ENCODE measurements around the gene RPL32.

The RPL32 gene

GRCh38 chr3:12830785-12831156, 10.6 kb downstream of the RPL32 start:
- no peak for DNase-seq

- no peak for DNase-seq
Measured at GRCh38 chr3:12829886-12830784, 11.2 kb downstream of the RPL32 start.

- DNase-seq: no peak
Measured at GRCh38 chr3:12829404-12829803, 12.0 kb downstream of the RPL32 start.

- no peak for DNase-seq
Measured at GRCh38 chr3:12828751-12829150, 12.6 kb downstream of the RPL32 start.

- DNase-seq: no peak
Measured at GRCh38 chr3:12825156-12825555, 16.2 kb downstream of the RPL32 start.

- DNase-seq: no peak
Measured at GRCh38 chr3:12824299-12824698, 17.1 kb downstream of the RPL32 start.

- DNase-seq: no peak
Measured at GRCh38 chr3:12822725-12823373, 18.5 kb downstream of the RPL32 start.

GRCh38 chr3:12818773-12819172, 22.6 kb downstream of the RPL32 start:
- DNase-seq: no peak

GRCh38 chr3:12818273-12818672, 23.1 kb downstream of the RPL32 start:
- DNase-seq: no peak

- DNase-seq: no peak
Measured at GRCh38 chr3:12817343-12817710, 24.0 kb downstream of the RPL32 start.

- DNase-seq: no peak
Measured at GRCh38 chr3:12816521-12817342, 24.6 kb downstream of the RPL32 start.

- no peak for DNase-seq
Measured at GRCh38 chr3:12815719-12816118, 25.6 kb downstream of the RPL32 start.

GRCh38 chr3:12815078-12815477, 26.3 kb downstream of the RPL32 start:
- DNase-seq: no peak

GRCh38 chr3:12813967-12814366, 27.4 kb downstream of the RPL32 start:
- no peak for DNase-seq

- no peak for DNase-seq
Measured at GRCh38 chr3:12812812-12813211, 28.6 kb downstream of the RPL32 start.

- no peak for DNase-seq
Measured at GRCh38 chr3:12810961-12811360, 30.4 kb downstream of the RPL32 start.

GRCh38 chr3:12810013-12810780, 31.2 kb downstream of the RPL32 start:
- DNase-seq: peak; percentile 5

GRCh38 chr3:12809435-12809834, 31.9 kb downstream of the RPL32 start:
- no peak for DNase-seq

GRCh38 chr3:12809001-12809400, 32.4 kb downstream of the RPL32 start:
- DNase-seq: no peak

GRCh38 chr3:12808587-12808986, 32.8 kb downstream of the RPL32 start:
- no peak for DNase-seq

- DNase-seq: no peak
Measured at GRCh38 chr3:12807601-12808359, 33.6 kb downstream of the RPL32 start.

GRCh38 chr3:12807066-12807465, 34.3 kb downstream of the RPL32 start:
- DNase-seq: no peak
